ENCODE results near the gene CD40. TPM values are rescaled to one million over a fixed set of nuclear protein-coding genes. Genes with fewer than 3 reads are reported as not detected.

Gene CD40
- total RNA-seq (10 to 100 TPM; 20.4 to 28.1 TPM), polyA plus RNA-seq (10 to 100 TPM; 28.7 to 55.0 TPM)
- long read RNA-seq, donor 1, partial matches to known transcripts = 10 of 14 reads
- long read RNA-seq, donor 1, other reads (novel, unspliced or antisense) = 0 of 14 reads
- long read RNA-seq, donor 2, partial matches to known transcripts = 0 of 2 reads
- long read RNA-seq, donor 2, other reads (novel, unspliced or antisense) = 0 of 2 reads
- long read RNA-seq, donor 3, partial matches to known transcripts = 6 of 7 reads
- long read RNA-seq, donor 3, other reads (novel, unspliced or antisense) = 0 of 7 reads
- long read RNA-seq, donor 4 = 0 reads
- long read RNA-seq, donor 5, partial matches to known transcripts = 9 of 10 reads
- long read RNA-seq, donor 5, other reads (novel, unspliced or antisense) = 0 of 10 reads

DNA sequence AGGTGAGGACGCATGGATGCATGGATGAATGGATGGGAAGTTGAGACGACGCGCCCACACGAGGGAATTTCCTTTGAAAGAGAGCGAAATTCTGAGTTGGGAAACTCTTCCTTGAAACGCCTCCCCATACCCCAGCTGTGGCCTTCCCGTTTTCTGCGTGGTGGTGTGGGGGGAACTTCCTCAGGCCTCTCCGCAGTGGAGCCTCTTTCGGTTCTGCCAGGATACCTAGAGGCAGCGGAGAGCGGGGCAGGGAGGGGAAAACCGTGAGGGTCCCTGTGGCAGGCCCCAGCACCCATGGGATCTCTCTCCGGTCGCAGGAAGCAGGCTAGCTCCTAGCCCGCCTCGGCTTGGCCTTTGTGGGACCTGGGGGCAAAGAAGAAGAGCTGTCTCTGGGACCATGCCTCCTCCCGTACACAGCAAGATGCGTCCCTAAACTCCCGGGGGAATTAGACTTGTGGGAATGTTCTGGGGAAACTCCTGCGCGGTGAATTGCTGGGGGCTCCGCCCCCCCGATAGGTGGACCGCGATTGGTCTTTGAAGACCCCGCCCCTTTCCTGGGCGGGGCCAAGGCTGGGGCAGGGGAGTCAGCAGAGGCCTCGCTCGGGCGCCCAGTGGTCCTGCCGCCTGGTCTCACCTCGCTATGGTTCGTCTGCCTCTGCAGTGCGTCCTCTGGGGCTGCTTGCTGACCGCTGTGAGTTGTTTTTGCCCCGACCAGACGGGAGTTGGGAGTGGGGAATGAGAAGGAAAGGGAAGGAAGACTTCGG lies at the start of gene CD40:
CD40 (plus strand) TSS at position 611 of the 764 bp plus-strand sequence; CDS start at position 641, 30 bp downstream.
- ATAC-seq (ENCODE audit: insufficient read depth, low FRiP score) (peak; percentile 90), DNase-seq (peak; percentile 38 to 72 (median 69))
- Histone ChIP-seq H3K9me3 (ENCODE audit: control insufficient read depth in 4 of 4, insufficient read depth in 3 of 4, low read length in 3 of 4) (no peaks in the 10 kb centered on the region), H3K9ac (ENCODE audit: insufficient read depth in 1 of 2, low read length in 2 of 2) (no peak within 1 kb of the TSS), H3K36me3 (ENCODE audit: control insufficient read depth in 4 of 4, insufficient read depth in 4 of 4, low read length in 4 of 4) (peaks cover 0 to 10% (median 0%) of the 10 kb centered on the region in 4 donors), H3K4me1 (ENCODE audit: control insufficient read depth in 5 of 5, insufficient read depth in 5 of 5, low read length in 5 of 5) (peaks cover 0 to 6% (median 5%) of the 10 kb centered on the region in 5 donors), H3K27me3 (ENCODE audit: control insufficient read depth in 3 of 3, insufficient read depth in 3 of 3, low read length in 2 of 3) (peaks cover 0 to 22% (median 0%) of the 10 kb centered on the region in 3 donors), H3K4me3 (peak within 1 kb of the TSS; percentile 53), H3K27ac (ENCODE audit: low read depth in 1 of 2, low read length in 1 of 2) (peak within 1 kb of the TSS; percentile 58 to 91)
- 2 to 4% methylated on average over 40 of the region's 40 CpGs for WGBS, 2 donors
- TF ChIP-seq CTCF (IDR thresholded peaks at IDR 0.05; ENCODE audit: control extremely low read depth, extremely low read depth) = no peak

- H3K27me3 ChIP-seq (ENCODE audit: control insufficient read depth in 3 of 3, insufficient read depth in 3 of 3, low read length in 2 of 3) = no peaks in the 10 kb centered on the region
- H3K9ac ChIP-seq (ENCODE audit: insufficient read depth in 1 of 2, low read length in 2 of 2) = no peak overlapping the region
- no peak for ATAC-seq (ENCODE audit: insufficient read depth, low FRiP score)
- DNase-seq = no peak
- no peak for TF ChIP-seq CTCF (IDR thresholded peaks at IDR 0.05; ENCODE audit: control extremely low read depth, extremely low read depth)
- H3K27ac ChIP-seq (ENCODE audit: low read depth in 1 of 2, low read length in 1 of 2) = no peak overlapping the region
- WGBS, 2 donors = 96 to 97% methylated on average over 20 of the region's 20 CpGs
- no peak overlapping the region for H3K4me3 ChIP-seq
- H3K9me3 ChIP-seq (ENCODE audit: control insufficient read depth in 4 of 4, insufficient read depth in 3 of 4, low read length in 3 of 4) = no peaks in the 10 kb centered on the region
- peaks cover 29 to 60% (median 37%) of the 10 kb centered on the region in 4 donors for H3K36me3 ChIP-seq (ENCODE audit: control insufficient read depth in 4 of 4, insufficient read depth in 4 of 4, low read length in 4 of 4)
- H3K4me1 ChIP-seq (ENCODE audit: control insufficient read depth in 5 of 5, insufficient read depth in 5 of 5, low read length in 5 of 5) = peaks cover 0 to 1% (median 0%) of the 10 kb centered on the region in 5 donors
Measured at GRCh38 chr20:46070215-46070900, 47.8 kb upstream of the CD40 start.

DNA sequence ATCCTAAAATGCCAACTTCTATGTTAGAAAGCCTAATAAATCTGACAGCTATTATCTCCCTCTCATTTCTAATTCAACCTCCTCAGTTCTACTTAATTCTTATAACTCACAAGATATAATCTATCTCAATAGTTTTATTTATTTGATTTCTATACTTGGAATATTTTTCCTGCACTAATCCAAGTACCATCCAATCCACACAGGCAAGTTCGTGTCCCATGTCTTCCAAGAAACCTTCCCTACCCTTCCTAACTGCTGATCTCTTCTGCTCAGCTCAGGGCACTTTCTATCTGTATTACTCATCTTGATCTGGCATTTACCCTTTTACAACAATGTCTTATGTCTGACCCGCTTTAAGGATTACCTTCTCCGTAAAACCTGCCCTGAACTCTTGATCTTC lies 46.5 kb upstream of the CD40 start:
- no peaks in the 10 kb centered on the region for H3K27me3 ChIP-seq (ENCODE audit: control insufficient read depth in 3 of 3, insufficient read depth in 3 of 3, low read length in 2 of 3)
- no peak for ATAC-seq (ENCODE audit: insufficient read depth, low FRiP score)
- WGBS, 2 donors = 93 to 96% methylated on average over 3 of the region's 3 CpGs

More for the DNA sequence above, 46.5 kb upstream of the CD40 start:
- no peak for TF ChIP-seq CTCF (IDR thresholded peaks at IDR 0.05; ENCODE audit: control extremely low read depth, extremely low read depth)
- H3K4me1 ChIP-seq (ENCODE audit: control insufficient read depth in 5 of 5, insufficient read depth in 5 of 5, low read length in 5 of 5) = peaks cover 0 to 1% (median 0%) of the 10 kb centered on the region in 5 donors
- H3K9me3 ChIP-seq (ENCODE audit: control insufficient read depth in 4 of 4, insufficient read depth in 3 of 4, low read length in 3 of 4) = no peaks in the 10 kb centered on the region
- H3K27ac ChIP-seq (ENCODE audit: low read depth in 1 of 2, low read length in 1 of 2) = no peak overlapping the region
- H3K9ac ChIP-seq (ENCODE audit: insufficient read depth in 1 of 2, low read length in 2 of 2) = no peak overlapping the region
- peaks cover 21 to 51% (median 31%) of the 10 kb centered on the region in 4 donors for H3K36me3 ChIP-seq (ENCODE audit: control insufficient read depth in 4 of 4, insufficient read depth in 4 of 4, low read length in 4 of 4)
- DNase-seq = no peak
- no peak overlapping the region for H3K4me3 ChIP-seq

Measured in lung (tissue), 16 donors.